NT2/D1 (cell line): Measurements from ENCODE around the gene CYP2W1.

Source experiments
- SUZ12 ChIP-seq: IDR thresholded peaks from 2 replicates; pipeline ENCODE4 v1.6.1; 2011; ENCODE audit not compliant: insufficient read length, insufficient read depth; ENCODE audit errors: extremely low read depth
- YY1 ChIP-seq: IDR thresholded peaks from 2 replicates; pipeline ENCODE4 v1.6.1; 2011; ENCODE audit not compliant: insufficient read length, insufficient read depth
- ZNF274 ChIP-seq: IDR thresholded peaks from 2 replicates; pipeline ENCODE4 v1.6.1; 2011; ENCODE audit warnings: mild to moderate bottlenecking, low read depth, low read length

- no peak for TF ChIP-seq SUZ12
- no peak for TF ChIP-seq YY1
- TF ChIP-seq ZNF274: no peak
Measured at GRCh38 chr7:1031716-1032455, 48.9 kb downstream of the CYP2W1 start.
